Activated naive CD8-positive, alpha-beta T cell (primary cell): ENCODE data around the gene MTARC1.

Experiments used
- H3K27ac Mint-ChIP-seq: one replicate; pipeline ENCODE4 v1.8.0; 2021; ENCODE audit warnings: mixed read lengths
- H3K27me3 Mint-ChIP-seq: one replicate; pipeline ENCODE4 v1.8.0; 2021; ENCODE audit warnings: mixed read lengths
- H3K36me3 Mint-ChIP-seq: one replicate; pipeline ENCODE4 v1.8.0; 2021; ENCODE audit warnings: mixed read lengths
- H3K4me1 Mint-ChIP-seq: one replicate; pipeline ENCODE4 v1.8.0; 2021; ENCODE audit warnings: low read depth, mixed read lengths
- H3K4me3 Mint-ChIP-seq: one replicate; pipeline ENCODE4 v1.8.0; 2021; ENCODE audit warnings: mild to moderate bottlenecking, mixed read lengths
- H3K9me3 Mint-ChIP-seq: one replicate; pipeline ENCODE4 v1.8.0; 2021; ENCODE audit warnings: low read depth, mixed read lengths

MTARC1 gene

GRCh38 chr1:220786337-220787068 is at the start of gene MTARC1:
Gene MTARC1 (plus strand): TSS chr1:220786913. CDS start chr1:220786945, 32 bp downstream.
- Mint-ChIP-seq H3K9me3 (no peaks in the 10 kb centered on the region), H3K36me3 (no peaks in the 10 kb centered on the region), H3K4me1 (peaks cover 2% of the 10 kb centered on the region), H3K27me3 (peaks cover 30% of the 10 kb centered on the region), H3K4me3 (peak within 1 kb of the TSS; percentile 61), H3K27ac (no peak within 1 kb of the TSS)

GRCh38 chr1:220741349-220741748 is 45.4 kb upstream of the MTARC1 start:
- Mint-ChIP-seq H3K9me3 (no peaks in the 10 kb centered on the region), H3K27me3 (peaks cover 13% of the 10 kb centered on the region), H3K4me3 (no peak overlapping the region), H3K27ac (no peak overlapping the region), H3K4me1 (no peaks in the 10 kb centered on the region), H3K36me3 (no peaks in the 10 kb centered on the region)

GRCh38 chr1:220741825-220742224 is 44.9 kb upstream of the MTARC1 start:
- H3K4me3 Mint-ChIP-seq = no peak overlapping the region
- H3K27me3 Mint-ChIP-seq = peaks cover 18% of the 10 kb centered on the region
- H3K4me1 Mint-ChIP-seq = no peaks in the 10 kb centered on the region
- H3K27ac Mint-ChIP-seq = no peak overlapping the region
- no peaks in the 10 kb centered on the region for H3K9me3 Mint-ChIP-seq
- no peaks in the 10 kb centered on the region for H3K36me3 Mint-ChIP-seq

- Mint-ChIP-seq H3K4me3 (no peak overlapping the region), H3K27me3 (peaks cover 23% of the 10 kb centered on the region), H3K27ac (no peak overlapping the region), H3K4me1 (no peaks in the 10 kb centered on the region), H3K36me3 (no peaks in the 10 kb centered on the region), H3K9me3 (no peaks in the 10 kb centered on the region)
Observed at GRCh38 chr1:220742520-220742919, 44.2 kb upstream of the MTARC1 start.

GRCh38 chr1:220746851-220747250 is 39.9 kb upstream of the MTARC1 start:
- Mint-ChIP-seq H3K4me1 (peaks cover 13% of the 10 kb centered on the region), H3K36me3 (no peaks in the 10 kb centered on the region), H3K27ac (no peak overlapping the region), H3K27me3 (peaks cover 47% of the 10 kb centered on the region), H3K9me3 (no peaks in the 10 kb centered on the region), H3K4me3 (no peak overlapping the region)

GRCh38 chr1:220747437-220748088 is 39.1 kb upstream of the MTARC1 start:
- Mint-ChIP-seq H3K27me3 (peaks cover 50% of the 10 kb centered on the region), H3K36me3 (no peaks in the 10 kb centered on the region), H3K4me3 (peak overlapping the region; percentile 69), H3K9me3 (no peaks in the 10 kb centered on the region), H3K4me1 (peaks cover 13% of the 10 kb centered on the region), H3K27ac (no peak overlapping the region)

- H3K27ac Mint-ChIP-seq = no peak within 1 kb of the TSS
- peak within 1 kb of the TSS; percentile 70 for H3K4me3 Mint-ChIP-seq
- H3K9me3 Mint-ChIP-seq = no peaks in the 10 kb centered on the region
- no peaks in the 10 kb centered on the region for H3K36me3 Mint-ChIP-seq
- peaks cover 50% of the 10 kb centered on the region for H3K27me3 Mint-ChIP-seq
- peaks cover 13% of the 10 kb centered on the region for H3K4me1 Mint-ChIP-seq
Observed at GRCh38 chr1:220748089-220748934, 38.4 kb upstream of the MTARC1 start, which contains the start of gene MTARC2. Gene MTARC2 (plus strand): TSS chr1:220748322. CDS start chr1:220748532, 210 bp downstream.

- Mint-ChIP-seq H3K27ac (no peak overlapping the region), H3K4me1 (peaks cover 13% of the 10 kb centered on the region), H3K4me3 (peak overlapping the region; percentile 70), H3K36me3 (no peaks in the 10 kb centered on the region), H3K9me3 (no peaks in the 10 kb centered on the region), H3K27me3 (peaks cover 50% of the 10 kb centered on the region)
Observed at GRCh38 chr1:220748936-220749335, 37.8 kb upstream of the MTARC1 start.

- no peak overlapping the region for H3K27ac Mint-ChIP-seq
- no peaks in the 10 kb centered on the region for H3K36me3 Mint-ChIP-seq
- H3K4me1 Mint-ChIP-seq = peaks cover 13% of the 10 kb centered on the region
- H3K4me3 Mint-ChIP-seq = no peak overlapping the region
- peaks cover 45% of the 10 kb centered on the region for H3K27me3 Mint-ChIP-seq
- H3K9me3 Mint-ChIP-seq = no peaks in the 10 kb centered on the region
Observed at GRCh38 chr1:220750131-220750515, 36.6 kb upstream of the MTARC1 start.

- H3K27me3 Mint-ChIP-seq = peaks cover 47% of the 10 kb centered on the region
- H3K4me1 Mint-ChIP-seq = peaks cover 13% of the 10 kb centered on the region
- H3K27ac Mint-ChIP-seq = no peak overlapping the region
- no peaks in the 10 kb centered on the region for H3K9me3 Mint-ChIP-seq
- H3K36me3 Mint-ChIP-seq = no peaks in the 10 kb centered on the region
- no peak overlapping the region for H3K4me3 Mint-ChIP-seq
Observed at GRCh38 chr1:220751111-220751510, 35.6 kb upstream of the MTARC1 start.

GRCh38 chr1:220754212-220754917 is 32.3 kb upstream of the MTARC1 start:
- no peak overlapping the region for H3K27ac Mint-ChIP-seq
- no peak overlapping the region for H3K4me3 Mint-ChIP-seq
- no peaks in the 10 kb centered on the region for H3K4me1 Mint-ChIP-seq
- H3K9me3 Mint-ChIP-seq = no peaks in the 10 kb centered on the region
- H3K36me3 Mint-ChIP-seq = no peaks in the 10 kb centered on the region
- H3K27me3 Mint-ChIP-seq = peaks cover 33% of the 10 kb centered on the region

GRCh38 chr1:220754918-220755295 is 31.8 kb upstream of the MTARC1 start:
- Mint-ChIP-seq H3K27me3 (peaks cover 29% of the 10 kb centered on the region), H3K9me3 (no peaks in the 10 kb centered on the region), H3K36me3 (no peaks in the 10 kb centered on the region), H3K4me3 (no peak overlapping the region), H3K4me1 (no peaks in the 10 kb centered on the region), H3K27ac (no peak overlapping the region)

- H3K27ac Mint-ChIP-seq = no peak overlapping the region
- H3K4me3 Mint-ChIP-seq = no peak overlapping the region
- H3K36me3 Mint-ChIP-seq = no peaks in the 10 kb centered on the region
- H3K9me3 Mint-ChIP-seq = no peaks in the 10 kb centered on the region
- H3K4me1 Mint-ChIP-seq = no peaks in the 10 kb centered on the region
- peaks cover 24% of the 10 kb centered on the region for H3K27me3 Mint-ChIP-seq
Observed at GRCh38 chr1:220755309-220755708, 31.4 kb upstream of the MTARC1 start.

GRCh38 chr1:220757441-220757840 is 29.3 kb upstream of the MTARC1 start:
- no peak overlapping the region for H3K27ac Mint-ChIP-seq
- H3K27me3 Mint-ChIP-seq = peaks cover 11% of the 10 kb centered on the region
- no peaks in the 10 kb centered on the region for H3K36me3 Mint-ChIP-seq
- no peaks in the 10 kb centered on the region for H3K9me3 Mint-ChIP-seq
- no peak overlapping the region for H3K4me3 Mint-ChIP-seq
- no peaks in the 10 kb centered on the region for H3K4me1 Mint-ChIP-seq
